Vagina (tissue), 2 donors: ENCODE measurements around the gene TMEM213.

Experiments
- CTCF ChIP-seq, 3 experiments: fragments of 450-650 bp in 2 of 3; fragments of 200-600 bp in 1 of 3; sonication (generic) in 1 of 3; IDR thresholded peaks; one replicate each; pipeline ENCODE4 v1.5.1; 2017 to 2019; ENCODE audit warnings: antibody characterized with exemption in 3 of 3, mild to moderate bottlenecking in 2 of 3, moderate library complexity in 2 of 3
- POLR2AphosphoS5 ChIP-seq, 2 donors: sonication (generic); formaldehyde crosslinking; IDR thresholded peaks; one replicate each; pipeline ENCODE4 v1.9.0; 2017; ENCODE audit warnings: antibody characterized with exemption in 2 of 2, mild to moderate bottlenecking in 2 of 2, low read depth in 1 of 2; ENCODE audit not compliant: insufficient read depth in 1 of 2

- no peak for TF ChIP-seq CTCF (IDR thresholded peaks at IDR 0.05)
- no peak for TF ChIP-seq POLR2AphosphoS5 (IDR thresholded peaks at IDR 0.05; ENCODE audit: insufficient read depth in 1 of 2, low read depth in 1 of 2)
Observed at GRCh38 chr7:138750473-138750872, 47.3 kb upstream of the TMEM213 start.
